ENCODE data around the gene RRP15. TPM values are rescaled to one million over a fixed set of nuclear protein-coding genes. Genes with fewer than 3 reads are reported as not detected.

Gene RRP15
- total and polyA plus RNA-seq, 2 of the 13 experiments (the other 11 are each of a cell fraction or from before 2014, with no cell fraction given) = 2.1 to 37.5 TPM

DNA sequence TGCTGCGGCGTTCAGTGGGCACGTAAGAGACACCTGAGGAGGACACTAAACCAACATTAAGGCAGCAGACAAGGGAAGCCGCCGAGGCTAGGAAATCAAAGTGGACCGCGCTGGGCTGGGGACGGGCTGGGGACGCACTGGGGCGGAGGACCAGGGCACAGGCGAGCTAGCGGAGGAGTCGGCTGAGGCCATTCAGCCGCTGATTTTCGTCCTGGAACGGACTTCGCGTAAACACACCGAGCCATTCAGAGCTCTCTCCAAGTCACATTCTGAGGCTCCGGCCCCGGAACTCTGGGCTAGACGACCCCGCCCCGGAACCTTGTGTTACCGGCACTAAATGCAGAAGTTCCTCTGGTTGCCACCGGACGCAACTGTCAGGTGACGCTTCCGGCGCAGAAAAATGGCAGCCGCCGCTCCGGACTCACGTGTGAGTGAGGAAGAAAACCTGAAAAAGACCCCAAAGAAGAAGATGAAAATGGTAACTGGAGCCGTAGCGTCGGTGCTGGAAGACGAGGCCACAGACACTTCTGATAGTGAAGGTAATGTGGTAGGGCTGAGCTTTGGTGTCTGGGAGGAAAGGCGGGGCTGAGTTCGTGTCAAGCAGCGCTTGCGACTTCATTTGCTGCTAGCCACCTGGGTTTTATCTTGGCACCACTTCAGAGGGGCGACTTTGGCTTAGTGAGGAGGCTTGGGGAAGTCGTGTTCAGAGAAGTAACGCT lies at the start of gene RRP15 (continued):
- TF ChIP-seq ATF2 (CRISPR knock-in tag; IDR thresholded peaks at IDR 0.05) (peak; percentile 86), ARHGAP35 (CRISPR knock-in tag; IDR thresholded peaks at IDR 0.05; ENCODE audit: borderline replicate concordance) (peak; percentile 80; the same call in 1 of the 2 replicates), MYNN (CRISPR knock-in tag; IDR thresholded peaks at IDR 0.05; ENCODE audit: low read depth) (peak; percentile 88), KMT2B (CRISPR knock-in tag; IDR thresholded peaks at IDR 0.05) (peak; percentile 98), ZNF30 (CRISPR knock-in tag; IDR thresholded peaks at IDR 0.05) (no peak; the same call in 1 of the 2 replicates), RFXAP (CRISPR knock-in tag; IDR thresholded peaks at IDR 0.05; ENCODE audit: borderline replicate concordance) (peak; percentile 87; the same call in 1 of the 2 replicates), ZNF672 (CRISPR knock-in tag; IDR thresholded peaks at IDR 0.05) (no peak), NKX3-1 (CRISPR knock-in tag; IDR thresholded peaks at IDR 0.05) (0 out of 2 replicates have a peak, but pooled peaks have one; percentile 39), MAFK (conservative IDR thresholded peaks at IDR 0.05 in 1 of 2, IDR thresholded peaks at IDR 0.05 in 1 of 2; ENCODE audit: low read length in 2 of 2) (peak in 1 of 2 experiments; percentile 14; a peak in 1 of 4 replicates), ZNF879 (CRISPR knock-in tag; IDR thresholded peaks at IDR 0.05) (no peak), ZNF772 (CRISPR knock-in tag; IDR thresholded peaks at IDR 0.05) (peak; percentile 37), ZNF792 (CRISPR knock-in tag; IDR thresholded peaks at IDR 0.05) (peak; percentile 75; the same call in 1 of the 2 replicates), ZNF737 (CRISPR knock-in tag; IDR thresholded peaks at IDR 0.05; ENCODE audit: borderline replicate concordance) (0 out of 2 replicates have a peak, but pooled peaks have one; percentile 9), ZNF557 (CRISPR knock-in tag; IDR thresholded peaks at IDR 0.05) (no peak), IKZF4 (CRISPR knock-in tag; IDR thresholded peaks at IDR 0.05; ENCODE audit: borderline replicate concordance, low read depth, not compliant biosample characterization) (peak; percentile 80), PRPF4 (IDR thresholded peaks at IDR 0.05; ENCODE audit: low read depth, low read length, poor library complexity, severe bottlenecking) (no peak), TGIF2 (CRISPR knock-in tag; IDR thresholded peaks at IDR 0.05) (peak; percentile 97), ZNF713 (CRISPR knock-in tag; IDR thresholded peaks at IDR 0.05) (no peak), XRCC5 (optimal IDR thresholded peaks at IDR 0.05; ENCODE audit: low read length) (peak; percentile 97), ZNF180 (CRISPR knock-in tag; IDR thresholded peaks at IDR 0.05; ENCODE audit: borderline replicate concordance, low read depth) (no peak), MAX (IDR thresholded peaks at IDR 0.05) (peak; percentile 96), IRF2 (CRISPR knock-in tag; IDR thresholded peaks at IDR 0.05) (peak; percentile 89), NAIF1 (CRISPR knock-in tag; IDR thresholded peaks at IDR 0.05; ENCODE audit: borderline replicate concordance) (peak; percentile 96), FOXA1 (IDR thresholded peaks at IDR 0.05) (no peak), FOXA1 (CRISPR knock-in tag; IDR thresholded peaks at IDR 0.05) (0 out of 2 replicates have a peak, but pooled peaks have one; percentile 28), HOXA3 (CRISPR knock-in tag; IDR thresholded peaks at IDR 0.05) (peak; percentile 95), FOXA3 (CRISPR knock-in tag; IDR thresholded peaks at IDR 0.05) (peak; percentile 73), ZNF383 (CRISPR knock-in tag; IDR thresholded peaks at IDR 0.05; ENCODE audit: borderline replicate concordance) (no peak), ZNF331 (CRISPR knock-in tag; IDR thresholded peaks at IDR 0.05) (peak; percentile 87), SIX4 (CRISPR knock-in tag; IDR thresholded peaks at IDR 0.05) (0 out of 2 replicates have a peak, but pooled peaks have one; percentile 12), HOXA5 (CRISPR knock-in tag; IDR thresholded peaks at IDR 0.05) (peak; percentile 84), ZNF615 (CRISPR knock-in tag; IDR thresholded peaks at IDR 0.05; ENCODE audit: borderline replicate concordance) (peak; percentile 68; the same call in 1 of the 2 replicates), ZNF816 (CRISPR knock-in tag; IDR thresholded peaks at IDR 0.05; ENCODE audit: borderline replicate concordance) (no peak)

All from HepG2 (cell line).